ENCODE results near the gene DCC. TPM values are rescaled to one million over a fixed set of nuclear protein-coding genes. Genes with fewer than 3 reads are reported as not detected.
"Not testable (repeated sequence)": the region's sequence is repeated elsewhere in the genome, so short reads cannot be mapped to it uniquely, and the experiment has no call there.

Gene DCC
- total RNA-seq, 1 experiment from 2014 or later = not detected

DNA sequence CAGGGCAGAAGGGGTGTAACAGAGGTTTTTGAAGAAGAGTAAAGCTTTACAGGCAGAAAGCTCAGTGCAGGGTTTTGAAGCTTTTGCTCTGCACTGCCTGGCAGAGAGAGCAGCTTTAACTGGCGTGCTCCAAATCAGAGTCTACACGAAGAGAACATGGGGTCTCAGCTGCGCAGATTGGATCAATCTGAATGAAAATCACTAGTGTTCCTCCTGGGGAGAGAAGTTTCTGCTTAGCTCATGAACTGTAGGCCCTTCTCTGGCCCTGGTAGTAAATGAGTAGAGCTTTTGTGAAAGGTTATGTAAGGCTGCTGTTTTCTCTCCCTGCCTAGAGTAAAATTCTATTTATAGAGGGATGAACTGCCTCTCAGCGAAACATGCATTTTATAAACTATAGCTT is 13.6 kb downstream of the DCC start:
- Histone ChIP-seq H4K20me1 (ENCODE audit: insufficient read depth, low read depth, low read length) (no peaks in the 10 kb centered on the region), H3K79me2 (ENCODE audit: low read length) (no peaks in the 10 kb centered on the region), H3K4me2 (ENCODE audit: low read depth, low read length, poor library complexity, severe bottlenecking) (no peak overlapping the region), H3K36me3 (ENCODE audit: insufficient read depth, low read length) (no peaks in the 10 kb centered on the region), H3K27me3 (ENCODE audit: low read length) (no peaks in the 10 kb centered on the region), H3K9me2 (replicated peaks; ENCODE audit: insufficient read depth, low read length) (no peaks in the 10 kb centered on the region), H3K9me3 (ENCODE audit: low read length) (peaks cover 22% of the 10 kb centered on the region; the same call in 1 of the 2 replicates), H3K4me1 (ENCODE audit: low read length) (no peaks in the 10 kb centered on the region), H2AFZ (ENCODE audit: low read length) (no peak overlapping the region), H3K9ac (ENCODE audit: low read length) (no peak overlapping the region), H3K4me3 (ENCODE audit: low read length) (no peak overlapping the region), H3K27ac (ENCODE audit: low read length) (no peak overlapping the region)
- no peak for DNase-seq

DNA sequence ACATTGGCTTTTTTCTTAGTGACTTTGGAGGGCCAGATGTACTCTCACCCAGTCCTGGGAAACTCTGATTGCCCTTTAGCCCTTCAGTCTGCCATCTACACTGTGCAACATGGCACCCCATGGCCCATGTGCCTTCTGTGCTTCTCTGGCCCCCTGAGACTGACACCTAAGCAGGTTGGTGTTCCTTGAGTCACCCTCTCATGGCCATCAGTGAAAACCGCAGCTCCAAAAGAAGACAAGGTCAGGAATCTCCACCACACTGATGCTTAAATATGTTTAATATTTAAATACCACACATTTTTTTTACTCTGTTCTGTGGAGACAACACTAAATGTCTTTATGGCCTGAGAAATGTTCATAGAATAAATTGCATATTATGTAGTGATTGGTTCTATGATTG is 23.9 kb downstream of the DCC start:
- Histone ChIP-seq H3K36me3 (ENCODE audit: insufficient read depth, low read length) (no peaks in the 10 kb centered on the region), H3K27ac (ENCODE audit: low read length) (no peak overlapping the region), H3K27me3 (ENCODE audit: low read length) (no peaks in the 10 kb centered on the region), H3K4me3 (ENCODE audit: low read length) (no peak overlapping the region), H3K79me2 (ENCODE audit: low read length) (no peaks in the 10 kb centered on the region), H2AFZ (ENCODE audit: low read length) (no peak overlapping the region), H3K9me3 (ENCODE audit: low read length) (peaks cover 7% of the 10 kb centered on the region; the same call in 1 of the 2 replicates), H3K9me2 (replicated peaks; ENCODE audit: insufficient read depth, low read length) (no peaks in the 10 kb centered on the region), H3K4me1 (ENCODE audit: low read length) (no peaks in the 10 kb centered on the region), H3K9ac (ENCODE audit: low read length) (no peak overlapping the region), H4K20me1 (ENCODE audit: insufficient read depth, low read depth, low read length) (no peaks in the 10 kb centered on the region), H3K4me2 (ENCODE audit: low read depth, low read length, poor library complexity, severe bottlenecking) (no peak overlapping the region)
- no peak for DNase-seq

DNA sequence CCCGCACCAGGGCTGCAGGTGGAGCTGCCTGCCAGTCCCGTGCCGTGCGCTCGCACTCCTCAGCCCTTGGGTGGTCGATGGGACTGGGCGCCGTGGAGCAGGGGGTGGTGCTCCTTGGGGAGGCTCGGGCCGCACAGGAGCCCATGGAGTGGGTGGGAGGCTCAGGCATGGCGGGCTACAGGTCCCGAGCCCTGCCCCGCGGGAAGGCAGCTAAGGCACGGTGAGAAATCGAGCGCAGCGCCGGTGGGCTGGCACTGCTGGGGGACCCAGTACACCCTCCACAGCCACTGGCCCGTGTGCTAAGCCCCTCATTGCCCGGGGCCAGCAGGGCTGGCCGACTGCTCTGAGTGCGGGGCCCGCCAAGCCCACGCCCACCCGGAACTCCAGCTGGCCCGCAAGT is 26.9 kb downstream of the DCC start:
- not testable (repeated sequence) for H3K4me3 ChIP-seq (ENCODE audit: low read length); H3K27me3 ChIP-seq (ENCODE audit: low read length); H3K4me2 ChIP-seq (ENCODE audit: low read depth, low read length, poor library complexity, severe bottlenecking); DNase-seq; H3K79me2 ChIP-seq (ENCODE audit: low read length); H3K36me3 ChIP-seq (ENCODE audit: insufficient read depth, low read length); H3K9me2 ChIP-seq (replicated peaks; ENCODE audit: insufficient read depth, low read length); H3K27ac ChIP-seq (ENCODE audit: low read length); H2AFZ ChIP-seq (ENCODE audit: low read length); H3K9ac ChIP-seq (ENCODE audit: low read length); H4K20me1 ChIP-seq (ENCODE audit: insufficient read depth, low read depth, low read length); H3K4me1 ChIP-seq (ENCODE audit: low read length)
- H3K9me3 ChIP-seq (ENCODE audit: low read length) = peaks cover 11% of the 10 kb centered on the region

DNA sequence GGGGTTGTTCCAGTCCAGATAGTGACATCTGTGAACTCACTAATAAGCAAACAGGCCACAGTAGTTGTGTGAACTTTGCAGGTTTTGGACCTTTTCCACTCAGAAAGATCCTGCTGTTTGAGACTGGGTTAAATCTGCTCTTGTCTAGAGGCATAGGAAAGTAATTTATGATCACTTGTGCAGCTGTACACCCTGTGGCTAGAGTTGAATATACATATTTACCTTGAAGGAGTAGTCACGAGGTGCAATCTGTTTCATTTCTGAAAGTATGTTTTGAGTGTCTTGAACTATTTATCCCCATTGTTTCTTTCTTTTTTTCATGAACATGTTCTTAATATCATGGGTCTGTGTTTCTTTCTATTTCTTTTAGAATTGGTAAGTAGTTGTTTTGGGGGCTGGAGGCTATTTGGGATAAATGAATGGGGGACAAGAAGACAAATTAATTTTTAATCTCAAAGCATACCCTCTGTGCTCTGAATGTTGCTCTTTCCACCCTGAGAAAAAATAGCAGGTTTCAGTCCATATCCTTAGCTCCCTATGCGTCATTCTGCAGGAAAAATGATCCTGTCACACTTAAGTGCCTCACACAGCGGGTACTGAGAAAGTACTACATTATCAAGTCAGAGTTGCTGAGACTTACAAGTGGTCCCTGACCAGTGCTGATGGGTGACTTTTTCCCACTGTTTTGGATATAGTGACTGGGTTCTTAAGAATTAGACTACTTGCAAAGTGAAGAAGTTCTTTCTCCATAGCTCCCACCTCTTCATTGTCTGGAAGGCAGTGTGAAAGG is 28.2 kb downstream of the DCC start:
- Histone ChIP-seq H3K36me3 (ENCODE audit: insufficient read depth, low read length) (no peaks in the 10 kb centered on the region), H3K79me2 (ENCODE audit: low read length) (no peaks in the 10 kb centered on the region), H3K27me3 (ENCODE audit: low read length) (no peaks in the 10 kb centered on the region), H4K20me1 (ENCODE audit: insufficient read depth, low read depth, low read length) (no peaks in the 10 kb centered on the region), H2AFZ (ENCODE audit: low read length) (no peak overlapping the region), H3K4me3 (ENCODE audit: low read length) (no peak overlapping the region), H3K9me3 (ENCODE audit: low read length) (peaks cover 12% of the 10 kb centered on the region), H3K9ac (ENCODE audit: low read length) (no peak overlapping the region), H3K9me2 (replicated peaks; ENCODE audit: insufficient read depth, low read length) (no peaks in the 10 kb centered on the region), H3K4me1 (ENCODE audit: low read length) (no peaks in the 10 kb centered on the region), H3K27ac (ENCODE audit: low read length) (no peak overlapping the region), H3K4me2 (ENCODE audit: low read depth, low read length, poor library complexity, severe bottlenecking) (no peak overlapping the region)
- no peak for DNase-seq

DNA sequence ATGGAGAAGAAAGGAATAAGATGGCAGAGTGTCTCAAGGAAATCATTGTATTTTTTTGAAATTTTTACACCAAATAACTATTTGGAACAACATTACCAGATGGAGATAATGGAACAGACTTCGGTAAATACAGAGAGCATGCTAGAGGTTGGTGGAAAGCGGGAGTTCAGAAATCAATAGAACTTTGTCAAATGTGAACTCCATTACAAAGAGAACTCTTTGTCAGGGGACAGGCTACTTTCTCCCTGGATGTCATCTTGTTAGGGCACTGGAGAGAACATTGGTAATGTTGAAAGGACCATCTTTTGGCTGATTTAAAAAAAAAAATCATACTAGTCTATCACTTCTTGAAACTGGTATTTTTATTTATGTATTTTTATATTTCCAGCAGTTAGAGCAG is 30.8 kb downstream of the DCC start:
- no peaks in the 10 kb centered on the region for H4K20me1 ChIP-seq (ENCODE audit: insufficient read depth, low read depth, low read length)
- H3K36me3 ChIP-seq (ENCODE audit: insufficient read depth, low read length) = no peaks in the 10 kb centered on the region
- no peak for DNase-seq

DNA sequence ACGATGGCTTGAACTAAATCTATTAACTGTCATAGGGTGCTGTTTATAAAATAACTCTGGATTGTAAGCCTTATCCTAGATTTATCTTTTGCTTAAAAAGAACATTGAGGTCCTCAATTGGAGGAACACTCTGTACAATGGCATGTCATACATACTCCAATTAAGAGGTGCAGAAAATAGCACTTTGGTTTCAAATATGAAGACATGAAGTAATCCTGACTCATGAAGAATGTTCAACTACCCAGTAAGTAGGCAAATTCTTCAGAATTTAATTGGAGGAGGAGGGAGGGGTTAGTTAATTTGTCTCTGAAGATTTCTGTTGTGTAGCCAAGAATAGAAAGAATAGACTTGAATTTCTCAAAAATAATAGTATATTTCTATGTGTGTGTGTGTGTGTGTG is 36.1 kb downstream of the DCC start:
- H3K36me3 ChIP-seq (ENCODE audit: insufficient read depth, low read length) = no peaks in the 10 kb centered on the region
- no peak for DNase-seq
- no peaks in the 10 kb centered on the region for H3K79me2 ChIP-seq (ENCODE audit: low read length)
- no peak overlapping the region for H3K27ac ChIP-seq (ENCODE audit: low read length)
- no peaks in the 10 kb centered on the region for H4K20me1 ChIP-seq (ENCODE audit: insufficient read depth, low read depth, low read length)
- no peak overlapping the region for H2AFZ ChIP-seq (ENCODE audit: low read length)
- no peak overlapping the region for H3K9ac ChIP-seq (ENCODE audit: low read length)
- no peaks in the 10 kb centered on the region for H3K4me1 ChIP-seq (ENCODE audit: low read length)
- peaks cover 10% of the 10 kb centered on the region; the same call in 1 of the 2 replicates for H3K9me3 ChIP-seq (ENCODE audit: low read length)
- no peaks in the 10 kb centered on the region for H3K27me3 ChIP-seq (ENCODE audit: low read length)
- H3K4me3 ChIP-seq (ENCODE audit: low read length) = no peak overlapping the region
- H3K9me2 ChIP-seq (replicated peaks; ENCODE audit: insufficient read depth, low read length) = no peaks in the 10 kb centered on the region
- no peak overlapping the region for H3K4me2 ChIP-seq (ENCODE audit: low read depth, low read length, poor library complexity, severe bottlenecking)

More for the DNA sequence above, 30.8 kb downstream of the DCC start:
- no peaks in the 10 kb centered on the region for H3K79me2 ChIP-seq (ENCODE audit: low read length)
- H3K4me1 ChIP-seq (ENCODE audit: low read length) = no peaks in the 10 kb centered on the region
- H3K9me3 ChIP-seq (ENCODE audit: low read length) = peaks cover 17% of the 10 kb centered on the region
- no peaks in the 10 kb centered on the region for H3K9me2 ChIP-seq (replicated peaks; ENCODE audit: insufficient read depth, low read length)
- no peaks in the 10 kb centered on the region for H3K27me3 ChIP-seq (ENCODE audit: low read length)
- H3K4me3 ChIP-seq (ENCODE audit: low read length) = no peak overlapping the region
- no peak overlapping the region for H3K9ac ChIP-seq (ENCODE audit: low read length)
- no peak overlapping the region for H3K27ac ChIP-seq (ENCODE audit: low read length)
- H2AFZ ChIP-seq (ENCODE audit: low read length) = no peak overlapping the region
- H3K4me2 ChIP-seq (ENCODE audit: low read depth, low read length, poor library complexity, severe bottlenecking) = no peak overlapping the region

DNA sequence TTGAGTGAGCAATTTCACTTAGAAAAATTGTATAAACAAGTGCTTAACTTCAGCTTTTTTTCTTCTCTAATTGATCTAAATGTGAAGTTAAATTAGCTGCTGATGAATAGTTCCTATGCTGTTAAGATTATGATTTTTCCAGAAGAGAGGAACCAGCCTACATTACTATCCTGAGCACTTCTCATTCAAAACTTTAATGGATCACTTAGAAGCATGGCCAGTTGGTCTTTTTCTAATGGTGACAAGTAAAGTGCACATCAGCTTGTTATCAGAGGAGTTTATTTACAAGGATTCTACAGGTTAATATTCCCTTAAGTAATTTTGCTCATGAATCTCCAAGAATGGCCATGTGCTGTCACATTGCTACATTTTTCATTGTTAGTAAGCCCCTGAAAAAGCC is 37.1 kb downstream of the DCC start:
- Histone ChIP-seq H3K9me3 (ENCODE audit: low read length) (0 out of 2 replicates have a peak, but pooled peaks cover 5% of the 10 kb centered on the region), H3K9ac (ENCODE audit: low read length) (no peak overlapping the region), H3K4me2 (ENCODE audit: low read depth, low read length, poor library complexity, severe bottlenecking) (no peak overlapping the region), H3K4me1 (ENCODE audit: low read length) (no peaks in the 10 kb centered on the region), H2AFZ (ENCODE audit: low read length) (no peak overlapping the region), H3K9me2 (replicated peaks; ENCODE audit: insufficient read depth, low read length) (no peaks in the 10 kb centered on the region), H3K36me3 (ENCODE audit: insufficient read depth, low read length) (no peaks in the 10 kb centered on the region), H3K4me3 (ENCODE audit: low read length) (no peak overlapping the region), H3K27me3 (ENCODE audit: low read length) (no peaks in the 10 kb centered on the region), H4K20me1 (ENCODE audit: insufficient read depth, low read depth, low read length) (no peaks in the 10 kb centered on the region), H3K27ac (ENCODE audit: low read length) (no peak overlapping the region), H3K79me2 (ENCODE audit: low read length) (no peaks in the 10 kb centered on the region)
- no peak for DNase-seq

DNA sequence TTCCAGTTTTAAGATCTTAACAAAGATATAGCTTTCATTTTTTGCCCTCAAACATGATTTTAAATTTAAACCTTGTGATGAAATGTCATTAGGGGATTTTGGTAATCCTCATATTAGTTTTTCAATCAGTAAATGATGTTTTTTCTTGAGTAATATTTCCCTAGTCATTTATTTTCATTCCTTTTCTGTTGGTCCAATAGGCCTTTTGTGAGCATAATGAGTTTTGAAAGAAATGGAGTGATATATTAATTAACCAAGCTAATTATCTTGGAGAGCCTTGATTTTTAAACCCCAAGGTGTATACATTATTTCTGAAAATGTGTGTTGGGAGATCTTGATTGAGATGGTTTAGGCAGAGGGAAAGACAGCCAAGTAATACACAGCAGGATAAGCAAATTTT is 46.3 kb downstream of the DCC start:
- H3K9ac ChIP-seq (ENCODE audit: low read length) = no peak overlapping the region

More for the DNA sequence above, 46.3 kb downstream of the DCC start:
- no peaks in the 10 kb centered on the region for H3K9me2 ChIP-seq (replicated peaks; ENCODE audit: insufficient read depth, low read length)
- H3K27me3 ChIP-seq (ENCODE audit: low read length) = no peaks in the 10 kb centered on the region
- no peak overlapping the region for H3K27ac ChIP-seq (ENCODE audit: low read length)
- no peak overlapping the region for H3K4me2 ChIP-seq (ENCODE audit: low read depth, low read length, poor library complexity, severe bottlenecking)
- DNase-seq = no peak
- peaks cover 10% of the 10 kb centered on the region; the same call in 1 of the 2 replicates for H3K9me3 ChIP-seq (ENCODE audit: low read length)
- no peaks in the 10 kb centered on the region for H3K79me2 ChIP-seq (ENCODE audit: low read length)
- H3K4me3 ChIP-seq (ENCODE audit: low read length) = no peak overlapping the region
- H3K36me3 ChIP-seq (ENCODE audit: insufficient read depth, low read length) = no peaks in the 10 kb centered on the region
- H4K20me1 ChIP-seq (ENCODE audit: insufficient read depth, low read depth, low read length) = no peaks in the 10 kb centered on the region
- no peak overlapping the region for H2AFZ ChIP-seq (ENCODE audit: low read length)
- no peaks in the 10 kb centered on the region for H3K4me1 ChIP-seq (ENCODE audit: low read length)
